GM18519 (cell line): Measurements from ENCODE around the gene TBCC.

ENCODE experiments used
- ATAC-seq: cut with Tn5 transposase; IDR thresholded peaks from one replicate; pipeline ENCODE4 v1.9.1; 2021; ENCODE audit warnings: mild to moderate bottlenecking, moderate library complexity; ENCODE audit not compliant: unreplicated experiment, low FRiP score

TBCC gene

GRCh38 chr6:42774201-42774600, 28.3 kb upstream of the TBCC start:
- ATAC-seq, result no peak

DNA sequence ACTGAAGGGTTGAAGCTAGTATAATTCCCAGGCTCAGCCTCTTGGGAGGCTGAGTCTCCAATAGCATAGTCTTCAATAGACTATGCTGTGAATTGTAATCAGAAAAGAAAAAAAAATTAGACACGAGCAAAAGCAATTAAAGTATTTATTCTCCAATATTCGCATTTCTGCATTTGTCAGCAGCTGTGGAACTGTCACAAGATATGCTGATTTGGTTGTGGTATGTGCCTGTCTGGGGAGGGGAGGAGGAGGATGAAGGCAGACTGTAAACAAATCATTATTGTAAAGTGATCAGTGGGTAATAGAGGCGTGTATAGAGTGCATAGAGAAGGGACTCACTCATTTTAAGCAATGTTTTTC, 25.8 kb upstream of the TBCC start:
- no peak for ATAC-seq

DNA sequence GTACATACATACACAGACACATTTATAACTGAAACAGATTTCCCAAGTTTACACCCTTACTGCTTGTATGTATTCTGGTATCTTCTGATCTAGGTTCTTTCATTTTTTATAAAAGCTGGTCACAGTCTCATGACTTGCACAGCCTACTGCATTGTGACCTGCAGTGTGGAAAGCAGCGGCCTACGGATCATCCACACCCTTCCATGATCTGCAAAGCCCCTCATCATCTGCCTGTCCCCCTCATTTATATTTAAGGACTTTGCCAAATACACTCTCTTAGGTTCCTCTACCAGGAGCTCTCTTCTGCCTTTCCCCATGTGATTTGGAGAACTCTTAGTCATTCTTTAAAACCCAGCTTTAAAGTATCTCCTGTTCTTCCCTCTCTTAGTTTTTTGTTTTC, 23.9 kb upstream of the TBCC start:
- no peak for ATAC-seq

DNA sequence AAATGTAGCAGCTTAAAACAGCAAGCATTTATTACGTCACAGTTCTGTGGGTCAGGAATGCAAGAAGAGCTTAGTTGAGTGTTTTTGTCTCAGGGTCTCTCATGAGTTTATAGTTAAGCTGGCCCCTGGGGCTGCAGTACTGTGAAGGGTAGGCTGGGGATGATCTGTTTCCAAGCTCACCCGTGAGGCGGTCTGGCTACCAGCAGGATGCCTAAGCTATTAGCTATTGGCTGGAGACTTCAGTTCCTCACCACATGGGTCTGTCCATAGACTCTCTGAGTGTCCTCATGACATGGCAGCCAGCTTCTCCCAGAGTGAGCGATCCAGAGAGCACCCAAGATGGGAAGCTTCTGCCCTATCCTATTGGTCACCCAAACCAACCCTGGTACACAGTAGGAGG, 23.1 kb upstream of the TBCC start:
- ATAC-seq, result no peak

DNA sequence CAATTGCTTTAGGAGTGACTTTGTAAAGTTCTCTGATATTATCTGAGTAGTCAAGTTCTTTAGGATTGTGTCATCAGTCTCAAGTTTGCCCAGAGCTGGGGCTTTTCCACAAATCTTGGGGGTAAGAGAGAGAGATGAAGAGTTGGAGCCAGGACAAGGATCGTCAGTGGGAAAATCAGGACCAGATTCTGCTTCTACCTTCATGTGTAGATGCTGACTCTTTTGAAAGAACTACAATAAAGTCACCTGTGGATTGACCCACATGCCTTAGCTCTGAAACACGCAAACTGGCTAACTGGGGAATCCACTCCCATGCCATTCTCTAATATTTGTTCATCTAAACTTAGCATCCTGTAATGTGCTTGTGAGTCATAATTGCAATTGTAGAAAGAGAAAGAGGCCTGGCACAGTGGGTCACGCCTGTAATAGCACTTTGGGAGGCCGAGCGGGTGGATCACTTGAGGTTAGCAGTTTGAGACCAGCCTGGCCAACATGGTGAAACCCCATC, 20.3 kb upstream of the TBCC start:
- no peak for ATAC-seq

GRCh38 chr6:42764911-42765648, 19.2 kb upstream of the TBCC start:
- ATAC-seq, result no peak

DNA sequence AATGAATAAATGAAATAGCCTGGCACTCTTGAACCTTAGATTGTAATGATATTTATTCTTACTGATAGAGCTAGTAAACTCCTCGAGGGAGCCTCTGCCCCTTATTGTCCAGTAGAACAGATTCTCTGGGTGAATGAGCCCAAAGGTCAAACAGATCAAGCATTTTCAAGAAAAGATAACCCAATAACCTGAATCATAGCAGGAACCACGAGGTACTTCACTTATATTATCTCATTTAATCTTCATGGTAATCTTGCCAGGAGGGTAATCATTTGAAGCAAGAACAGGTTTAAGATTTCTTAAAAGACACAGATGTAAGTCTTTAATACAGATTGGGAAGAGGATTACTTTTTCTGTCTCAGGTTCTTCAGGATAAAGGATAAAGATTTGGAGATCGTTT, 17.0 kb upstream of the TBCC start:
- no peak for ATAC-seq

GRCh38 chr6:42762426-42762859, 16.5 kb upstream of the TBCC start:
- ATAC-seq, result no peak

DNA sequence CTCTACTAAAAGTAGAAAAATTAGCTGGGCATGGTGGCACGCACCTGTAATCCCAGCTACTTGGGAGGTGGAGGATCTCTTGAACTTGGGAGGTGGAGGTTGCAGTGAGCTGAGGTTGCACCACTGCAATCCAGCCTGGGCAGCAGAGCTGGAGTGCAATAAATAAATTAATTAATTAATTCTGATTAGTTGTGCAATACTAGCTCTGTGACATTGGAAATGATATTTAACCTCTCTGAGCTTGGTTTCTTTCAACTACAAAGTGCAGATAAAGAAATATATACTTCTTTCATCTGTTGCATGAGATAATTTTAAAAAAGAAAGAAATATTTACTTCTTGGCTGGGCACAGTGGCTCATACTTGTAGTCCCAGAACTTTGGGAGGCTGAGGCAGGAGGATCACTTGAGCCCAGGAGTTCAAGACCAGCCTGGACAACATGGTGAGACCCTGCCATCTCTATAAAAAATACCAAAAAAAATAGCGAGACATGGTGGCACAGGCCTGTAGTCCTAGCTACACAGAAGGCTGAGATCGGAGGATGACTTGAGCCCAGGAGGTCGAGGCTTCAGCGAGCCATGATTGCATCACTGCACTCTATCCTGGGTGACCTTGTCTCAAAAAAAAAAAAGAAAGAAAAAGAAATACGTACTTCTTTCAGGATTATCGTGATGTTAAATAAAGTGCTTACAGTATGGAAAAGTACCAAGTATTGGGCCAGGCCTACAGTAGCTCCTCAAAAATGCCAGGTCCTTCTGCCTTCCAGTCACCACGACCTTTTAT, 15.6 kb upstream of the TBCC start:
- ATAC-seq, result no peak

DNA sequence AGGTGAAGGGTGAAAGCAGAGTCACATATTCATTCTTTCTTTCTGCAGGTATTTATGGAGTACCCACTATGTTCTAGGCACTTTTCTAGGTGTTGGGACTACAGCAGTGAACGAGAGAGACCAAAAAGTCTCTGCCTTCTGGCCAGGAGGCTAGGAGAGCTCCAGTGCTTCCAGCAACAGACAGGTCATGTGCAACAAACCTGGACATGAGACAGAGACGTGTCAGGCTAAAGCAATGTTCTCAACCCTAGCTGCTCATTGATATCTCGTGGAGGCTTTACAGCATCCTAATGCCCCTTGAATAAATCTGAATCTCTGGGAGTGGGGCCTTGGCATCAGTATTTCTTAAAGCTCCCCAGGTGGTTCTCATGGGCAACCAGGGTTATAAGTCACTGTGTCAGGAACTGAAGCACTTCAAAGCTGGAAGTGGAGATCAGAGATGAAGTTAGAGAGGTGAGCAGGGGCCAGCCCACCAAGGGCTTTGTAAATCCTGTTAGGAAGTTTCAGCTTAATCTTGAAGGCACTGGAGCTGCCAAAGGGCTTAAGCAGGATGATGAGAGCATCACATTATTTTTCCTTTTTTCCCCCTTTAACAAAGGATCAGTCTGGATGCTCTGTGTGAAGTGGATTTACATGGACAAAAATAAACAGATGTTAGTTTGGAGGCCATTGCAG, 13.0 kb upstream of the TBCC start:
- ATAC-seq, result no peak

GRCh38 chr6:42756722-42757121, 10.8 kb upstream of the TBCC start:
- no peak for ATAC-seq

DNA sequence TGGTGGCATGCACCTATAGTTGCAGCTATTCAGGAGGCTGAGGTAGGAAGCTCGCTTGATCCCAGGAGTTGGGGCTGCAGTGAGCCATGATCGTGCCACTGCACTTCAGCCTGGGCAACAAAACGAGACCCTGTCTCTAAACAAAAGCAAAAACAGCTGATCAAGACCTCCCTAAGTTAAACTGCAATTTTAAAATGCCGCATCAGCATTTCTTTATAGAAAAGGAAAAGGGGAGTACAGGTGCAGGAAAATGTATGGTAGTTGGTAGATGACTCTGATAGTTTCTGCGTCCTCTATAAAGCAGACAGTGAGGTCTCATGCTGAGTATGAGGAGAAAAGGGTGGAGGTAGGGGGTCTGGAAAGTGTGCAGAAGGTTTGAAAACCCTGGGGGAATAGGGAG, 8.9 kb upstream of the TBCC start:
- no peak for ATAC-seq

DNA sequence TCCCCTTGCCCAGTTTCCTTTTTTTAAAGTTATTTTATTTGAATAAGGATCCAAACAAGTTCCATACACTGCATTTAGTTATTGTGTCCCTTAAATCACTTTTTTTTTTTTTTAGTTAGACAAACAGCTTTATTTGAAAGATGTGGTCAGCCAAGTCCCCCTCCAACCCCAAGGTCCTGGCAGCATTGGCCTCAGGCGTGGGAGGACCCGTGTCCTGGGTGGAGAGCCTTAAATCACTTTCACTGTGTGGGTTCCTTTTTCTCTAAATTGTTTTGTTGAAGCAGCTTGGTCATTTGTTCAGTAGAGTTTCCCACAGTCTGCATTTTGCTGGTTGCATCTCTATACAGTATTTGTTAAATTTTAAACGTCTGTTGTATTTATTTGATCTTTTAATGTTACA, 5.2 kb upstream of the TBCC start:
- ATAC-seq, result no peak

DNA sequence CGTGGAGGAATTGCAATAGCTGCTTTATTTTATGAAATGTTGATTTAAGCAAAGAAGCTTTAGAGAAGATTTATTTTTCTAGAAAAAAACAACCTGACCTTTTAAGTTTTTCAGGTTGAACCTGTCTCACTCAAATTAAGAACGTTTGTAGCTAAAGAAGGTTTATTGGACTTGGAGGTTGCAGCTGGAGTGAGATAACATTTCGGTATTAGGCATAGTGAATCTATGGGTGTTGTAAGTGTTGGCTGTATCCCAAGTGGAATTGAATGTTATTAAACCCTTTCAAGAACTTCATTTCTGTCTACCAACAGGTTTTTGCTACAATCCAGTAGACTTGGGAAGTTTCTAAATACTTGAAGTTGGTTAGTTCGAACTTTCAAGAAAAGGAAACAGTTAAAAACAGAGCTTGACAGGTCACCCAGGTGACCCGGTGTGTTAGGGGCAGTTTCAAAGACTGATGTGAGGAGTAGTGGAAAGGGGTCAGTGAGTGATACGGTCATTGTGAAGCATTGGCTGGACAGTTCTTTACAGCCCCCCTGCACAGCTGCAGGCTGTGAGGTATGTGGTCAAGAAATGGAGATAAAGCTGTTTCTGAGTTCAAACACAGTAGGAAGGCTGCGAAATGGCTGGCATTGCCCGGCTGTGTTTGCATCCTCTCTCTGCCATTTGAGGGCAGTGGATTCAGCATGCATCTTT, 2.4 kb upstream of the TBCC start:
- no peak for ATAC-seq

DNA sequence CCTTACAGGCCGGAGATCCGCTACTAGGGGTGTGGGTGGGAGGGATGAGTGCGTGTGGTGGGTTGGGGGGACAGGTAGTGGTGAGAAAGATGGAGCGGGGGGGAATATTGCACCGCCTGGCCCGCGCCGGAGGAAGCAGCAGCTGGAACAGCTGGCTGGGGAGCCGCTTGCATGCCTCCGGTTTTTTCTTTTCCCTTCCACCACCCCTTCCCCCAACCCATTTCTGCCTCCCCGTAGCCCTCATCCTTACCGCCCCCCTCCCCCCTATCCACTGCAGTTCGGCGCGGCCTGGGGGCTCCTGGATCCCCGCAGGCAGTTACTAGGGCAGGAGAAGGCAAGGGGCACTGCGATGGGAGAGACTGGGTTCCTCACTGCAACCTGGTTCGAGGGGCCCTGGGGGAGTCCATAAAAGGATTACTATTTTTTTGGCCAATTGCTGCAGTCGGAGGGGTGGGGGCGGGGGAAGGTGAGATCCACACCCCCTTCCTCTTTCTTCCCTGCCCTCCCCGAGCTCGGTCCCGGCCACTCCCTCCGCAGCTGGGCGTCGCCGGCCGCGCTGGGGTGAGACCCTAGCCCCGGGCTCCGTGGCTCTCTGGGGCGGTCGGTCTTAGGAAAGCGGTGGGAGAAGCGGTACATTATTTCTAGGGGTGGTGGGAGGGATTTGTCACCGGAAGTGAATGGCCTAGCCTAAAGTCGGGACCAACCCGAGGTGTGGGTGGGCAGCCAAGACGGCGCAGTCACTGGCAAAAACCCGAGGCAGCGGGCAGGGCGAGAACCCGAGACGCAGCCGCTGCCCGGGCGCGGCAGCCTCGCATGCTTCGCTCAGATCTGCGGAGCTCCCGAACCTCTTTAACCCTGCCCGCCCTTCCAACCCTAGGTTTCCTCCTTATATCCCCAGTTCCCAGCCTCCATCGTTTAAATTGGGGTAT, 824 bp upstream of the TBCC start:
- ATAC-seq, result peak; percentile 36

DNA sequence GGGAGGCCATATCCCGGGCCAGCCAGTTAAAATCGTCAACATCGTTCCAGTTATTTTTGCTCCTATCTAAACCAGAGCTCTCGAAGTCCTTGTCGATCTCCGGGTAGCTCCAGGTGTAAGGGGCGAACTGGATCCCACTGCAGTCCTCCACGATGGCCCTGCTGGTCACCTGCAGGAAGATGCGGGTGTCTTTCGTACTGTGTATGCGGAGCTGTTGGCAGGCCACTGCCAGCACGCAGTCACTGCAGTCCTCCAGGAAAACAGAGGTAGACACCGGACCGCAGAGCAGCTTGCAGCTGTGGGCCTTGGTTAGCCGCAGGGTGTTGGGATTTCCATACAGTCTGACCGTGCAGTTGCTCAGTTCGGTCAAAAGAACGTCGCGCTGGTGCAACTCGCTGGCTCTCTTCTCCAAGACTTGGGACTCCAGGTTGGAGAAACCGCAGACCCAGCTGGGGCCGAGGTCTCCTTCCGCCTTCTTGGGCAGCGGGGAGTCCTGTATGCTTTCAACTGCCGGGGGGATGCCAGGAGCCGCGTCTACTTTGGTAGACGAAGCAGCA, 742 bp downstream of the TBCC start:
- no peak for ATAC-seq

DNA sequence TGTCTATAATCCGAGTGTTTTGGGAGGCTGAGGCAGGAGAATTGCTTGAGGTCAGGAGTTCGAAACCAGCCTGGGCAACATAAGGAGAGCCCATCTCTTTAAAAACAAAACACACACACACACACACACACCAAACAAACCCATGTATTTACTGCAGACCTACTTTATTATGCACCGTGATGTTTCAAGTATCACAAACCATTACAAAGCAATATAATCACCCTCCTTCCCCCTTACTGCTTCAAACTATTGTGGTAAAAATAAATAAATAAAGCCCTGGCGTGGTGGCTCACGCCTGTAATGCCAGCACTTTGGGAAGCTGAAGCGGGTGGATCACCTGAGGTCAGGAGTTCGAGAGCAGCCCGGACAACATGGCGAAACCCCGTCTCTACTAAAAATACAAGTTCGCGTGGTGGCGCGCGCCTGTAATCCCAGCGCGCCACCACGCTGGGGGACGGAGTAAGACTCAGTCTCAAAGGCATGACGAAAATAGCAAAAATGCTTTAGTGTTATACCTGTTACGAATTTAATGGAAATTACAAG, 1.5 kb downstream of the TBCC start:
- no peak for ATAC-seq

DNA sequence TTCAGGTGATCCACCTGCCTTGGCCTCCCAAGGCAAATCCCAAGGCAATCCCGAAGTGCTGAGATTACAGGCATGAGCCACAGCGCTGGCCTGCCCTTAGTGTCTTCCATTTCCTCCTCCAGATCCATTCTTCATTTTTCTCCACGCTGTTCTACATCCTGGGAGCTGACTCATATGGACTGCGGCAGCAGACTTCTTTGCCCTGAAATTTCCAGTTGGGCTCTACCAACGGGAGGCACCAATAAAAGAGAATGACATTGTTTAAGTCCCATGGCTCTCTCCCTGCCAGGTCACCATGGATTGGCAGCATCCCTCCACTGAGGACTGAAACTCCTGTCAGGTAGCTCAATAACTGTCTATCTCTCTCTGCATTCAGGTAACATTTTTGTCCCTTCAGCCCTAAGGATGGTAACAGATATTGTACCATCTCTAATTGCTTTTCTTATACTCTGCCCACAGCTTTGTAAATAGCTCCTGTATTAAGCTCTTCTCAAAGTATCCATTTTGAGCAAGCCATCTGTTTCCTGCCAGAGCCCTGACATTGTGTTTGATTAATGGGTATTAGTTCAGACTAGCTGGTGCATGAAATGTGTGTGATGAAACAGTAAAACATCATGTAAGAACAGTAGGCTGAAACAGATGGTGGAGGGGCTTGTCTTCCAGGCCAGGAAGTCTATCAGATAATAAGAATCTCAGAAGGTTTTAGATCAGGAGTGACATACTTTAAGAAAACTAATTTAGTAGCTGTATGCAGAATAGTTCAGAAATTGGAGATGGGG, 3.6 kb downstream of the TBCC start:
- ATAC-seq, result no peak
